ENCODE measurements around the gene COX4I2.
"Not testable (repeated sequence)": the region's sequence is repeated elsewhere in the genome, so short reads cannot be mapped to it uniquely, and the experiment has no call there.

GRCh38 chr20:31612271-31612640 lies 25.5 kb upstream of the COX4I2 start:
- TF ChIP-seq CTCF (IDR thresholded peaks at IDR 0.05; ENCODE audit: low read depth, low read length, poor library complexity, severe bottlenecking); EZH2phosphoT487 (IDR thresholded peaks at IDR 0.05; ENCODE audit: borderline replicate concordance, low read length): not testable (repeated sequence)
